IMR-90 (cell line): ENCODE results near the gene GAS6. TPM values are rescaled to one million over a fixed set of nuclear protein-coding genes. Genes with fewer than 3 reads are reported as not detected.

Experiments used
- ATAC-seq: fragments of 200-7000 bp; cut with Tn5 transposase; 2 replicates; pipeline ENCODE4 v1.9.1; 2020; ENCODE audit warnings: low read depth, mild to moderate bottlenecking, moderate library complexity
- BruUV-seq: library from RNA; stranded (reverse); fragments of 400-500 nt; replicated peaks from 2 replicates; lab custom pipeline; 2021; lab: Mats Ljungman, UMichigan
- CTCF ChIA-PET: fragments of 300-600 bp; formaldehyde crosslinking; extraction: SDS; loops from one replicate; lab custom pipeline; 2021; ENCODE audit warnings: antibody characterized with exemption; lab: Yijun Ruan, JAX
- POLR2A ChIA-PET: fragments of 300-600 bp; sonication (Branson Sonifier 250); formaldehyde crosslinking; loops from one replicate; lab custom pipeline; 2022; ENCODE audit warnings: antibody characterized with exemption; ENCODE audit not compliant: unreplicated experiment; lab: Charles Lee
- DNase-seq: peaks from one replicate; pipeline ENCODE4 v3.0.0; 2013
- H2AFZ ChIP-seq: replicated peaks from 2 replicates; pipeline ENCODE3; 2013; ENCODE audit warnings: low read length, mild to moderate bottlenecking; ENCODE audit not compliant: poor library complexity
- H2AK5ac ChIP-seq: 2 replicates; pipeline ENCODE4 v1.6.1; 2013; ENCODE audit warnings: low read depth, low read length, inconsistent platforms
- H2AK9ac ChIP-seq: replicated peaks from 2 replicates; pipeline ENCODE3; 2013; ENCODE audit warnings: mild to moderate bottlenecking, low read depth, low read length, moderate library complexity; ENCODE audit not compliant: poor library complexity
- H2BK120ac ChIP-seq: 2 replicates; pipeline ENCODE4 v1.6.1; 2013; ENCODE audit warnings: low read depth, low read length, inconsistent platforms
- H2BK15ac ChIP-seq: 3 replicates; pipeline ENCODE4 v1.6.1; 2013; ENCODE audit warnings: low read depth, low read length, inconsistent platforms
- H2BK20ac ChIP-seq: 2 replicates; pipeline ENCODE4 v1.6.1; 2013; ENCODE audit warnings: low read depth, mild to moderate bottlenecking, inconsistent platforms, low read length, moderate library complexity
- H2BK5ac ChIP-seq: 2 replicates; pipeline ENCODE4 v1.6.1; 2013; ENCODE audit warnings: mild to moderate bottlenecking, low read depth, low read length, inconsistent platforms; ENCODE audit not compliant: poor library complexity, severe bottlenecking
- H3K14ac ChIP-seq: replicated peaks from 2 replicates; pipeline ENCODE4 v1.6.1; 2013; ENCODE audit warnings: low read depth, low read length, inconsistent platforms
- H3K18ac ChIP-seq: 2 replicates; pipeline ENCODE4 v1.6.1; 2013; ENCODE audit warnings: low read depth, low read length, control low read depth
- H3K23ac ChIP-seq: 2 replicates; pipeline ENCODE4 v1.6.1; 2013; ENCODE audit warnings: low read depth, low read length, inconsistent platforms
- H3K27ac ChIP-seq: 2 replicates; pipeline ENCODE4 v1.5.1; 2013; ENCODE audit warnings: mild to moderate bottlenecking, control low read depth, low read length; ENCODE audit not compliant: insufficient read depth
- H3K27me3 ChIP-seq: 2 replicates; pipeline ENCODE4 v1.6.1; 2013; ENCODE audit warnings: low read length; ENCODE audit not compliant: control insufficient read depth, insufficient read depth
- H3K36me3 ChIP-seq: 2 replicates; pipeline ENCODE4 v1.6.1; 2013; ENCODE audit warnings: low read length, mixed read lengths; ENCODE audit not compliant: control insufficient read depth, insufficient read depth
- H3K4ac ChIP-seq: 2 replicates; pipeline ENCODE4 v1.6.1; 2013; ENCODE audit warnings: low read depth, low read length, inconsistent platforms
- H3K4me1 ChIP-seq: 2 replicates; pipeline ENCODE4 v1.6.1; 2013; ENCODE audit warnings: low read length, mixed read lengths; ENCODE audit not compliant: control insufficient read depth, insufficient read depth
- H3K4me2 ChIP-seq: 2 replicates; pipeline ENCODE4 v1.6.1; 2013; ENCODE audit warnings: low read depth, mild to moderate bottlenecking, control low read depth, low read length, moderate library complexity
- H3K4me3 ChIP-seq: 2 replicates; pipeline ENCODE4 v1.5.1; 2013; ENCODE audit warnings: low read depth, mild to moderate bottlenecking, control low read depth, low read length, moderate library complexity; ENCODE audit not compliant: insufficient read depth
- H3K56ac ChIP-seq: 2 replicates; pipeline ENCODE4 v1.6.1; 2013; ENCODE audit warnings: low read length, inconsistent platforms; ENCODE audit not compliant: insufficient read depth; ENCODE audit errors: extremely low read depth
- H3K79me1 ChIP-seq, 2 experiments: 2 replicates each; pipeline ENCODE4 v1.6.1; 2013; ENCODE audit warnings: low read length in 2 of 2, inconsistent platforms in 1 of 2, low read depth in 1 of 2
- H3K9ac ChIP-seq: 2 replicates; pipeline ENCODE4 v1.6.1; 2013; ENCODE audit warnings: low read depth, low read length, control low read depth
- H3K9me1 ChIP-seq: 2 replicates; pipeline ENCODE4 v1.6.1; 2013; ENCODE audit warnings: low read length, inconsistent platforms; ENCODE audit not compliant: insufficient read depth
- H3K9me3 ChIP-seq: 2 replicates; pipeline ENCODE4 v1.6.1; 2013; ENCODE audit warnings: low read length; ENCODE audit not compliant: control insufficient read depth, insufficient read depth
- H4K20me1 ChIP-seq: 2 replicates; pipeline ENCODE4 v1.6.1; 2013; ENCODE audit warnings: low read length, inconsistent platforms; ENCODE audit not compliant: insufficient read depth
- H4K5ac ChIP-seq: 2 replicates; pipeline ENCODE4 v1.6.1; 2013; ENCODE audit warnings: mild to moderate bottlenecking, low read depth, low read length, control low read depth
- H4K8ac ChIP-seq, 2 experiments: 2 replicates each; pipeline ENCODE4 v1.6.1; 2013; ENCODE audit warnings: low read depth in 2 of 2, low read length in 2 of 2, control low read depth in 1 of 2, inconsistent platforms in 1 of 2
- H4K91ac ChIP-seq: 2 replicates; pipeline ENCODE4 v1.6.1; 2013; ENCODE audit warnings: low read depth, low read length, inconsistent platforms; ENCODE audit not compliant: insufficient read depth
- BHLHE40 ChIP-seq: fragments of 150-350 bp; IDR thresholded peaks from 2 replicates; pipeline ENCODE4 v1.6.1; 2016; ENCODE audit warnings: mild to moderate bottlenecking, low read depth, low read length
- CEBPB ChIP-seq: IDR thresholded peaks from 2 replicates; pipeline ENCODE4 v1.6.1; 2012; ENCODE audit warnings: low read depth, low read length, improper control_type of control experiment
- RAD21 ChIP-seq: IDR thresholded peaks from 2 replicates; pipeline ENCODE4 v1.6.1; 2012; ENCODE audit warnings: low read length, improper control_type of control experiment
- RCOR1 ChIP-seq: IDR thresholded peaks from 2 replicates; pipeline ENCODE4 v1.6.1; 2012; ENCODE audit warnings: mild to moderate bottlenecking, low read length, improper control_type of control experiment; ENCODE audit not compliant: insufficient replicate concordance
- RFX5 ChIP-seq: IDR thresholded peaks from 2 replicates; pipeline ENCODE4 v1.8.0; 2012; ENCODE audit warnings: low read depth, mild to moderate bottlenecking, low read length, moderate library complexity
- WGBS, 2 experiments: methylation state at CpG; one replicate each; pipeline versions ENCODE4 v1.1.5 to v1.1.7; 2013; ENCODE audit warnings: missing lambda C conversion rate in 2 of 2; ENCODE audit not compliant: insufficient read length in 1 of 2; ENCODE audit errors: extremely low coverage in 2 of 2; 5-methylcytosine and 5-hydroxymethylcytosine counted together
- dilution Hi-C: fragments of 300-500 bp; cut with HindIII; formaldehyde crosslinking; loops from one replicate; pipeline ENCODE4 v1.14.3; 2018; ENCODE audit warnings: low sequenced_read_pairs; ENCODE audit not compliant: unreplicated experiment
- in situ Hi-C: fragments of 300-500 bp; cut with MboI; formaldehyde crosslinking; loops from 3 replicates; pipeline ENCODE4 v1.14.3; 2019; ENCODE audit warnings: low sequenced_read_pairs, inconsistent platforms, mixed read lengths
- intact Hi-C: fragments of 100-400 bp; cut with micrococcal nuclease; formaldehyde crosslinking; loops from 2 replicates; pipeline ENCODE4 v1.10.0; 2022
- polyA plus RNA-seq, 3 experiments: library from polyadenylated mRNA; depleted of rRNA; stranded (reverse); fragments of >200 nt; gene quantifications; 2 replicates each; pipeline ENCODE4 v1.2.3, GENCODE V29; 2012; ENCODE audit warnings: low replicate concordance in 1 of 3
- total RNA-seq: library from RNA; depleted of rRNA; stranded (reverse); fragments of >200 nt; gene quantifications from 2 replicates; pipeline ENCODE4 v1.2.3, GENCODE V29; 2012
- TF ChIP-seq, protein P1 (sequence below): conservative IDR thresholded peaks from 2 replicates; pipeline ENCODE4 v1.5.1; 2012; ENCODE audit warnings: mild to moderate bottlenecking, low read depth, low read length, improper control_type of control experiment

The GAS6 gene
- total and polyA plus RNA-seq, 2 of the 4 experiments (the other 2 are of a cell fraction) = 220 to 823 TPM

DNA sequence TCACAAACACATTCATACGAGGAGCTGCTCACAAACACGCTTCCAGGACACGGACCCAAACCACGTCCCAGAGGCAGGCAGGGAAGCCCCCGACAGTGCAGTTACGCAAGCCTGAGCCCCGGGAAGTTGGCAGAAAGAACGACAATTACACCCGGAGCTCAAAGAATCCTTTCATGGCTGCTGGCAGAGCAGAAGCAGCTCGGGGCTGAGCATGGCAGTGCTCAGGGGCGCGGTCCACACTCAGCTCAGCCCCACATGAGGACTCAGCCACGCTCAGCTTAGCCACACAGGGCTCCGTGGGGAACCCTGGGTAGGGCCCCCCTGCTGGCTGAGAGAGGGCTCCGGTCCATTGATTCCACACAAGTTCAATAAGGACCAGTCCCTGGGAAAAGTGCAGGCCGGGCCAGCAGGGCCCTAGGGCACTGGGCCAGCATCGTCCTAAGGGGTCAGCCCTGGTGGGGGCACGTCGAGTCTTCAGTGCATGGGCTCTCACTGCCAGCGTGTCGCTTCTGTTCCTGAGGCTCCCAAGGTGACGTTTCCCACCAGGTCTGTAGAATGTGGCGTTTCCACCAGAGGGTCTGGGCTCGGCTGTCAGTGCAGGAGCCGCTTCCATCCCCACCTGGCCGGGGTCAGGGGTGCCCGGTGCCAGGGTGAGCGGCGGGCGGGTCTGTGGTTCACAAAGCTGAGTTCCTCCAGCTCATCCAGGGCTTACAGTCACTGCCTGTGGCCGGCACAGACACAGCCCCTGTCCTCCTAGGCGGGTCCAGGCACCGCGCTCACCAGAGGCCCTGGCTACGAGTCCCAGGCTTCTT lies 23.1 kb downstream of the GAS6 start:
- Histone ChIP-seq H3K4me3 (no peak overlapping the region), H3K79me1 (peaks cover 33 to 82% of the 10 kb centered on the region in 2 experiments), H3K23ac (peak overlapping the region; percentile 53; the same call in 1 of the 2 replicates), H3K4ac (peak overlapping the region; percentile 61), H3K36me3 (peaks cover 55% of the 10 kb centered on the region), H2BK20ac (no peak overlapping the region), H4K20me1 (peaks cover 57% of the 10 kb centered on the region), H4K91ac (peak overlapping the region; percentile 39), H2AFZ (peak overlapping the region; percentile 61), H3K14ac (peak overlapping the region; percentile 58), H3K4me2 (no peak overlapping the region; the same call in 1 of the 2 replicates), H3K18ac (peak overlapping the region; percentile 4; the same call in 1 of the 2 replicates), H3K9me1 (peaks cover 12% of the 10 kb centered on the region; the same call in 1 of the 2 replicates), H2AK5ac (peak overlapping the region; percentile 75), H2AK9ac (peak overlapping the region; percentile 73), H4K8ac (peak overlapping the region in 1 of 2 experiments; percentile 33; a peak in 1 of 4 replicates), H2BK120ac (peak overlapping the region; percentile 47; the same call in 1 of the 2 replicates), H4K5ac (peak overlapping the region; percentile 30; the same call in 1 of the 2 replicates), H3K27me3 (no peaks in the 10 kb centered on the region), H3K56ac (no peak overlapping the region), H2BK5ac (peak overlapping the region; percentile 98), H3K9ac (peak overlapping the region; percentile 39), H2BK15ac (no peak overlapping the region), H3K4me1 (peaks cover 41% of the 10 kb centered on the region), H3K27ac (peak overlapping the region; percentile 96), H3K9me3 (no peaks in the 10 kb centered on the region)
- intact Hi-C loops = no loop called here
- dilution Hi-C loops = no loop called here
- BruUV-seq = no TSS peak
- TF ChIP-seq CEBPB (peak; percentile 50; the same call in 1 of the 2 replicates), RAD21 (no peak), RFX5 (no peak), BHLHE40 (no peak), RCOR1 (no peak)
- TF ChIP-seq, protein P1, sequence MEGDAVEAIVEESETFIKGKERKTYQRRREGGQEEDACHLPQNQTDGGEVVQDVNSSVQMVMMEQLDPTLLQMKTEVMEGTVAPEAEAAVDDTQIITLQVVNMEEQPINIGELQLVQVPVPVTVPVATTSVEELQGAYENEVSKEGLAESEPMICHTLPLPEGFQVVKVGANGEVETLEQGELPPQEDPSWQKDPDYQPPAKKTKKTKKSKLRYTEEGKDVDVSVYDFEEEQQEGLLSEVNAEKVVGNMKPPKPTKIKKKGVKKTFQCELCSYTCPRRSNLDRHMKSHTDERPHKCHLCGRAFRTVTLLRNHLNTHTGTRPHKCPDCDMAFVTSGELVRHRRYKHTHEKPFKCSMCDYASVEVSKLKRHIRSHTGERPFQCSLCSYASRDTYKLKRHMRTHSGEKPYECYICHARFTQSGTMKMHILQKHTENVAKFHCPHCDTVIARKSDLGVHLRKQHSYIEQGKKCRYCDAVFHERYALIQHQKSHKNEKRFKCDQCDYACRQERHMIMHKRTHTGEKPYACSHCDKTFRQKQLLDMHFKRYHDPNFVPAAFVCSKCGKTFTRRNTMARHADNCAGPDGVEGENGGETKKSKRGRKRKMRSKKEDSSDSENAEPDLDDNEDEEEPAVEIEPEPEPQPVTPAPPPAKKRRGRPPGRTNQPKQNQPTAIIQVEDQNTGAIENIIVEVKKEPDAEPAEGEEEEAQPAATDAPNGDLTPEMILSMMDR = no peak
- in situ Hi-C loops = no loop called here
- CTCF ChIA-PET = no interaction called here
- no peak for DNase-seq
- WGBS, 2 experiments = 79% methylated on average over 22 of the region's 35 CpGs; no CpG with 5 or more reads in 1 of the 2 experiments
- POLR2A ChIA-PET = no interaction called here
- ATAC-seq = no peak
